ENCODE results near the gene MLLT6. TPM values are rescaled to one million over a fixed set of nuclear protein-coding genes. Genes with fewer than 3 reads are reported as not detected.
A peak's percentile ranks its signal among the peaks of the same experiment; 100 is the strongest.

Gene MLLT6
- total RNA-seq, 1 donor from 2014 or later, result 70.2 TPM

- intact Hi-C loops (cut with DNase I), result no loop called here
- no peaks in the 10 kb centered on the region for H3K4me1 ChIP-seq
- peaks cover 4% of the 10 kb centered on the region for H3K27me3 ChIP-seq
- no peak overlapping the region for H3K4me3 ChIP-seq
- TF ChIP-seq CTCF (IDR thresholded peaks at IDR 0.05) (no peak), POLR2AphosphoS5 (IDR thresholded peaks at IDR 0.05; ENCODE audit: insufficient read depth in 1 of 2, low read depth in 1 of 2) (no peak), POLR2A (IDR thresholded peaks at IDR 0.05) (no peak)
- H3K36me3 ChIP-seq, result no peaks in the 10 kb centered on the region
- DNase-seq (ENCODE audit: extremely low spot score in 2 of 2), result no peak
- no peak overlapping the region for H3K27ac ChIP-seq
- no peaks in the 10 kb centered on the region for H3K9me3 ChIP-seq
These were observed 45.7 kb upstream of the MLLT6 start for GRCh38 chr17:38659415-38659814.

GRCh38 chr17:38660097-38661025 is 44.7 kb upstream of the MLLT6 start:
- TF ChIP-seq CTCF (IDR thresholded peaks at IDR 0.05) (no peak), POLR2AphosphoS5 (IDR thresholded peaks at IDR 0.05; ENCODE audit: insufficient read depth in 1 of 2, low read depth in 1 of 2) (no peak), POLR2A (IDR thresholded peaks at IDR 0.05) (no peak)
- intact Hi-C loops (cut with DNase I), result no loop called here
- no peaks in the 10 kb centered on the region for H3K36me3 ChIP-seq
- no peak for DNase-seq (ENCODE audit: extremely low spot score in 2 of 2)
- no peaks in the 10 kb centered on the region for H3K4me1 ChIP-seq
- no peak overlapping the region for H3K4me3 ChIP-seq
- no peaks in the 10 kb centered on the region for H3K27me3 ChIP-seq
- no peak overlapping the region for H3K27ac ChIP-seq
- H3K9me3 ChIP-seq, result no peaks in the 10 kb centered on the region

- no peak overlapping the region for H3K27ac ChIP-seq
- no peaks in the 10 kb centered on the region for H3K9me3 ChIP-seq
- TF ChIP-seq POLR2A (IDR thresholded peaks at IDR 0.05) (no peak), POLR2AphosphoS5 (IDR thresholded peaks at IDR 0.05; ENCODE audit: insufficient read depth in 1 of 2, low read depth in 1 of 2) (no peak)
- no peaks in the 10 kb centered on the region for H3K36me3 ChIP-seq
- no peaks in the 10 kb centered on the region for H3K27me3 ChIP-seq
- no peak overlapping the region for H3K4me3 ChIP-seq
- intact Hi-C loops (cut with DNase I), result no loop called here
- DNase-seq (ENCODE audit: extremely low spot score in 2 of 2), result no peak
- no peaks in the 10 kb centered on the region for H3K4me1 ChIP-seq
These were observed 41.8 kb upstream of the MLLT6 start for GRCh38 chr17:38663125-38663751.

- TF ChIP-seq POLR2A (IDR thresholded peaks at IDR 0.05), result no peak
- TF ChIP-seq POLR2AphosphoS5 (IDR thresholded peaks at IDR 0.05; ENCODE audit: insufficient read depth in 1 of 2, low read depth in 1 of 2), result no peak
- no peak for TF ChIP-seq CTCF (IDR thresholded peaks at IDR 0.05)
- no peak for DNase-seq (ENCODE audit: extremely low spot score in 2 of 2)
These were observed 41.0 kb upstream of the MLLT6 start for GRCh38 chr17:38663964-38664644.

GRCh38 chr17:38667099-38667786 is 37.8 kb upstream of the MLLT6 start:
- Histone ChIP-seq H3K27me3 (no peaks in the 10 kb centered on the region), H3K27ac (no peak overlapping the region), H3K4me3 (no peak overlapping the region), H3K4me1 (no peaks in the 10 kb centered on the region), H3K9me3 (no peaks in the 10 kb centered on the region), H3K36me3 (no peaks in the 10 kb centered on the region)
- intact Hi-C loops (cut with DNase I), result loop anchor here (5.0 kb wide), 1 partner anchor 110 kb away; no protein-coding TSS in a partner anchor
- DNase-seq (ENCODE audit: extremely low spot score in 2 of 2), result no peak
- TF ChIP-seq CTCF (IDR thresholded peaks at IDR 0.05), result peak; percentile 81 to 96 (median 95)
- TF ChIP-seq POLR2AphosphoS5 (IDR thresholded peaks at IDR 0.05; ENCODE audit: insufficient read depth in 1 of 2, low read depth in 1 of 2), result no peak

More at GRCh38 chr17:38663964-38664644, 41.0 kb upstream of the MLLT6 start:
- Histone ChIP-seq H3K4me1 (no peaks in the 10 kb centered on the region), H3K27ac (no peak overlapping the region), H3K36me3 (no peaks in the 10 kb centered on the region), H3K27me3 (no peaks in the 10 kb centered on the region), H3K9me3 (no peaks in the 10 kb centered on the region), H3K4me3 (no peak overlapping the region)
- intact Hi-C loops (cut with DNase I), result no loop called here
